ENCODE results near the gene DCST2. TPM values are rescaled to one million over a fixed set of nuclear protein-coding genes. Genes with fewer than 3 reads are reported as not detected.
A peak's percentile ranks its signal among the peaks of the same experiment; 100 is the strongest.

DCST2 gene
- total and polyA plus RNA-seq, 2 of the 8 experiments (the other 6 are each of a cell fraction or from before 2014, with no cell fraction given): 0.43 to 2.1 TPM

GRCh38 chr1:155052439-155053395 is 19.1 kb upstream of the DCST2 start:
- no peak overlapping the region for H2BK20ac ChIP-seq (ENCODE audit: low read length)
- peaks cover 16% of the 10 kb centered on the region for H3K23me2 ChIP-seq (ENCODE audit: low read depth, low read length)
- H2AK5ac ChIP-seq (ENCODE audit: low read depth, low read length): no peak overlapping the region
- H3K4me2 ChIP-seq (ENCODE audit: insufficient read depth in 1 of 2, low read depth in 2 of 2, low read length in 2 of 2): peak overlapping the region; percentile 42 to 96; a peak in 3 of 4 replicates
- H4K91ac ChIP-seq (replicated peaks; ENCODE audit: insufficient read length, low read length): no peak overlapping the region
- no peak overlapping the region for H3K23ac ChIP-seq (ENCODE audit: insufficient read length)
- 76% methylated on average over 12 of the region's 12 CpGs; no CpG with 5 or more reads in 1 of the 2 experiments for WGBS, 2 experiments (ENCODE audit: extremely low coverage in 1 of 2, insufficient coverage in 1 of 2, insufficient read length in 1 of 2, insufficient replicate concordance in 2 of 2, low coverage in 1 of 2, low lambda C conversion rate in 2 of 2, missing lambda C conversion rate in 1 of 2)
- no peak overlapping the region for H3K9ac ChIP-seq (replicated peaks in 1 of 4; ENCODE audit: extremely low read depth in 1 of 4, low read depth in 3 of 4, low read length in 3 of 4)
- H3K14ac ChIP-seq (ENCODE audit: insufficient read length): no peak overlapping the region
- H2BK12ac ChIP-seq (ENCODE audit: low read depth, low read length): no peak overlapping the region
- DNase-seq (ENCODE audit: low read depth in 1 of 2, low spot score in 2 of 2): no peak
- FAIRE-seq: no peak
- H4K5ac ChIP-seq (ENCODE audit: insufficient read length, low read depth, low read length): no peak overlapping the region
- no peak overlapping the region for H4K8ac ChIP-seq (ENCODE audit: extremely low read depth, insufficient read depth, low read length)
- ChIA-PET CTCF (ENCODE audit: partially characterized antibody) (interaction anchor here (0.9 to 33.9 kb wide), 10 partner anchors 0 to 140 kb away, joined by 3 to 907 read pairs (median 9); partner anchors contain the start of genes ADAM15, EFNA3, EFNA4 and SHC1), POLR2A (ENCODE audit: partially characterized antibody) (interaction anchor here (0.9 to 2.6 kb wide), 7 partner anchors 8 to 97 kb away, joined by 3 to 7 read pairs (median 3); partner anchors contain the start of genes PBXIP1 and PYGO2)
- no peaks in the 10 kb centered on the region for H3K79me1 ChIP-seq (ENCODE audit: low read depth, low read length)
- no peak for TF ChIP-seq TEAD4 (IDR thresholded peaks at IDR 0.05; ENCODE audit: low read depth, low read length)
- TF ChIP-seq FOSL1 (IDR thresholded peaks at IDR 0.05; ENCODE audit: insufficient read depth, low read depth, low read length): no peak
- no peak for TF ChIP-seq TAF1 (IDR thresholded peaks at IDR 0.05; ENCODE audit: low read depth, low read length)
- peak in 2 of 3 experiments; percentile 44 to 49; a peak in 3 of 4 replicates for TF ChIP-seq CTCF (IDR thresholded peaks at IDR 0.05; ENCODE audit: control extremely low read depth in 1 of 3, insufficient read depth in 1 of 3, low read depth in 1 of 3, low read length in 3 of 3)
- no peak for TF ChIP-seq CEBPB (IDR thresholded peaks at IDR 0.05; ENCODE audit: low read depth, low read length)
- no peak for TF ChIP-seq JUN (IDR thresholded peaks at IDR 0.05; ENCODE audit: low read depth, low read length)
- no peak for TF ChIP-seq BACH1 (IDR thresholded peaks at IDR 0.05; ENCODE audit: low read length)
- peak in 1 of 2 experiments; percentile 15; a peak in 1 of 4 replicates for TF ChIP-seq RAD21 (IDR thresholded peaks at IDR 0.05 in 1 of 2, conservative IDR thresholded peaks at IDR 0.05 in 1 of 2; ENCODE audit: low read depth in 2 of 2, low read length in 2 of 2)
- no peaks in the 10 kb centered on the region for H3K79me2 ChIP-seq (ENCODE audit: control insufficient read depth in 1 of 2, insufficient read depth in 2 of 2, low read length in 2 of 2)
- H3K27me3 ChIP-seq (replicated peaks in 1 of 4; ENCODE audit: control insufficient read depth in 3 of 4, extremely low read depth in 1 of 4, insufficient read depth in 3 of 4, low read length in 3 of 4): peaks cover 0 to 18% (median 12%) of the 10 kb centered on the region in 4 experiments; a peak in 5 of 7 replicates
- H3K18ac ChIP-seq (ENCODE audit: extremely low read depth, low read length): no peak overlapping the region
- H3K4me3 ChIP-seq (ENCODE audit: extremely low read depth in 1 of 4, insufficient read depth in 2 of 4, low read depth in 3 of 4, low read length in 4 of 4): peak overlapping the region; percentile 32 to 76 (median 55); a peak in 5 of 8 replicates
- peaks cover 0 to 3% (median 0%) of the 10 kb centered on the region in 4 experiments; a peak in 1 of 8 replicates for H3K36me3 ChIP-seq (ENCODE audit: control insufficient read depth in 2 of 4, insufficient read depth in 4 of 4, low read length in 3 of 4)
- H3K4me1 ChIP-seq (replicated peaks in 1 of 4; ENCODE audit: control insufficient read depth in 3 of 4, insufficient read depth in 4 of 4, low read length in 3 of 4): peaks cover 4 to 24% (median 10%) of the 10 kb centered on the region in 4 experiments; a peak in 6 of 7 replicates
- H2AFZ ChIP-seq (ENCODE audit: low read length): no peak overlapping the region
- no peak overlapping the region for H3K27ac ChIP-seq (ENCODE audit: low read depth, low read length)
- no peak overlapping the region for H2BK120ac ChIP-seq (replicated peaks; ENCODE audit: low read depth, low read length)
- no peaks in the 10 kb centered on the region for H3K9me3 ChIP-seq (ENCODE audit: insufficient read depth in 2 of 2, low read depth in 1 of 2, low read length in 1 of 2)
- no peak overlapping the region for H3K4ac ChIP-seq (replicated peaks; ENCODE audit: insufficient read length, low read depth, low read length)
- H2BK15ac ChIP-seq (ENCODE audit: low read length): no peak overlapping the region
- H4K20me1 ChIP-seq (replicated peaks in 1 of 2; ENCODE audit: control insufficient read depth in 1 of 2, insufficient read depth in 2 of 2, low read length in 2 of 2): peaks cover 2 to 7% of the 10 kb centered on the region in 2 experiments
- no peak overlapping the region for H3K56ac ChIP-seq (replicated peaks; ENCODE audit: insufficient read length, low read depth, low read length)
- H2BK5ac ChIP-seq (ENCODE audit: low read depth, low read length): no peak overlapping the region

All from H1 (cell line).